NCI-H146 (cell line): Measurements from ENCODE around the gene CSK.

Source experiments
- DNase-seq: peaks from one replicate; lab custom pipeline; 2025; lab: John Stamatoyannopoulos, UW

The CSK gene

GRCh38 chr15:74843445-74843828 lies 61.6 kb downstream of the CSK start:
- DNase-seq: no peak

GRCh38 chr15:74843891-74844299 lies 62.0 kb downstream of the CSK start:
- no peak for DNase-seq

- DNase-seq: no peak
These were observed 62.7 kb downstream of the CSK start for GRCh38 chr15:74844319-74845207.

- DNase-seq: no peak
These were observed 63.3 kb downstream of the CSK start for GRCh38 chr15:74845208-74845568.

- DNase-seq: no peak
These were observed 63.7 kb downstream of the CSK start for GRCh38 chr15:74845581-74845980.

GRCh38 chr15:74847432-74847831 lies 65.6 kb downstream of the CSK start:
- DNase-seq: no peak

GRCh38 chr15:74850393-74850792 lies 68.5 kb downstream of the CSK start:
- no peak for DNase-seq

GRCh38 chr15:74851960-74852359 lies 70.1 kb downstream of the CSK start:
- DNase-seq: no peak
